Thyroid gland (tissue), 4 donors: ENCODE results near the gene RAD9A. TPM values are rescaled to one million over a fixed set of nuclear protein-coding genes. Genes with fewer than 3 reads are reported as not detected.

Source experiments
- DNase-seq, 2 donors: peaks; one replicate each; pipeline ENCODE4 v3.0.0-alpha.2; 2019
- H3K27ac ChIP-seq, 3 donors: fragments of 200-600 bp; sonication (generic); 1 replicate in 2 of 3; 2 replicates in 1 of 3; pipeline ENCODE4 v1.5.1; 2016 to 2019; ENCODE audit warnings: mild to moderate bottlenecking in 1 of 3, moderate library complexity in 1 of 3
- H3K27me3 ChIP-seq: fragments of 200-600 bp; sonication (generic); one replicate; pipeline ENCODE4 v1.5.1; 2019
- H3K36me3 ChIP-seq, 2 donors: fragments of 200-600 bp; sonication (generic); one replicate each; pipeline ENCODE4 v1.5.1; 2016 to 2019
- H3K4me1 ChIP-seq, 2 donors: fragments of 200-600 bp; sonication (generic); one replicate each; pipeline ENCODE4 v1.5.1; 2017 to 2019
- H3K4me3 ChIP-seq, 3 donors: fragments of 200-600 bp; sonication (generic); replicated peaks in 1 of 3; 1 replicate in 2 of 3; 2 replicates in 1 of 3; pipeline ENCODE4 v1.5.1; 2016; ENCODE audit warnings: mild to moderate bottlenecking in 1 of 3
- H3K9me3 ChIP-seq: fragments of 200-600 bp; sonication (generic); one replicate; pipeline ENCODE4 v1.5.1; 2017
- POLR2A ChIP-seq, 2 donors: fragments of 450-650 bp; IDR thresholded peaks; one replicate each; pipeline ENCODE4 v1.6.1; 2017; ENCODE audit warnings: antibody characterized with exemption in 2 of 2, mild to moderate bottlenecking in 2 of 2, moderate library complexity in 1 of 2
- WGBS, 2 donors: methylation state at CpG; one replicate each; pipeline ENCODE4 v1.1.5; 2017; 5-methylcytosine and 5-hydroxymethylcytosine counted together
- intact Hi-C: fragments of 100-400 bp; cut with DNase I; formaldehyde crosslinking; loops from one replicate; pipeline ENCODE4 v1.15.1; 2023
- total RNA-seq, 4 donors: library from RNA; depleted of rRNA; stranded (reverse); fragments of >200 nt; gene quantifications; one replicate each; pipeline ENCODE4 v1.2.3, GENCODE V29; 2016
- TF ChIP-seq, protein P1 (sequence below), 6 experiments: fragments of 200-600 bp in 3 of 6; fragments of 450-650 bp in 3 of 6; sonication (generic) in 3 of 6; IDR thresholded peaks; one replicate each; pipeline ENCODE4 v1.5.1; 2016 to 2019; ENCODE audit warnings: antibody characterized with exemption in 6 of 6, mild to moderate bottlenecking in 2 of 6, inconsistent platforms in 1 of 6, moderate library complexity in 1 of 6

The RAD9A gene
- total RNA-seq, 4 donors from 2014 or later: 22.7 to 38.0 (median 31.0) TPM

- TF ChIP-seq, protein P1, sequence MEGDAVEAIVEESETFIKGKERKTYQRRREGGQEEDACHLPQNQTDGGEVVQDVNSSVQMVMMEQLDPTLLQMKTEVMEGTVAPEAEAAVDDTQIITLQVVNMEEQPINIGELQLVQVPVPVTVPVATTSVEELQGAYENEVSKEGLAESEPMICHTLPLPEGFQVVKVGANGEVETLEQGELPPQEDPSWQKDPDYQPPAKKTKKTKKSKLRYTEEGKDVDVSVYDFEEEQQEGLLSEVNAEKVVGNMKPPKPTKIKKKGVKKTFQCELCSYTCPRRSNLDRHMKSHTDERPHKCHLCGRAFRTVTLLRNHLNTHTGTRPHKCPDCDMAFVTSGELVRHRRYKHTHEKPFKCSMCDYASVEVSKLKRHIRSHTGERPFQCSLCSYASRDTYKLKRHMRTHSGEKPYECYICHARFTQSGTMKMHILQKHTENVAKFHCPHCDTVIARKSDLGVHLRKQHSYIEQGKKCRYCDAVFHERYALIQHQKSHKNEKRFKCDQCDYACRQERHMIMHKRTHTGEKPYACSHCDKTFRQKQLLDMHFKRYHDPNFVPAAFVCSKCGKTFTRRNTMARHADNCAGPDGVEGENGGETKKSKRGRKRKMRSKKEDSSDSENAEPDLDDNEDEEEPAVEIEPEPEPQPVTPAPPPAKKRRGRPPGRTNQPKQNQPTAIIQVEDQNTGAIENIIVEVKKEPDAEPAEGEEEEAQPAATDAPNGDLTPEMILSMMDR (IDR thresholded peaks at IDR 0.05): no peak
- TF ChIP-seq POLR2A (IDR thresholded peaks at IDR 0.05): no peak
- H3K4me3 ChIP-seq: no peak overlapping the region
Observed at GRCh38 chr11:67366546-67366945, 25.2 kb upstream of the RAD9A start.

DNA sequence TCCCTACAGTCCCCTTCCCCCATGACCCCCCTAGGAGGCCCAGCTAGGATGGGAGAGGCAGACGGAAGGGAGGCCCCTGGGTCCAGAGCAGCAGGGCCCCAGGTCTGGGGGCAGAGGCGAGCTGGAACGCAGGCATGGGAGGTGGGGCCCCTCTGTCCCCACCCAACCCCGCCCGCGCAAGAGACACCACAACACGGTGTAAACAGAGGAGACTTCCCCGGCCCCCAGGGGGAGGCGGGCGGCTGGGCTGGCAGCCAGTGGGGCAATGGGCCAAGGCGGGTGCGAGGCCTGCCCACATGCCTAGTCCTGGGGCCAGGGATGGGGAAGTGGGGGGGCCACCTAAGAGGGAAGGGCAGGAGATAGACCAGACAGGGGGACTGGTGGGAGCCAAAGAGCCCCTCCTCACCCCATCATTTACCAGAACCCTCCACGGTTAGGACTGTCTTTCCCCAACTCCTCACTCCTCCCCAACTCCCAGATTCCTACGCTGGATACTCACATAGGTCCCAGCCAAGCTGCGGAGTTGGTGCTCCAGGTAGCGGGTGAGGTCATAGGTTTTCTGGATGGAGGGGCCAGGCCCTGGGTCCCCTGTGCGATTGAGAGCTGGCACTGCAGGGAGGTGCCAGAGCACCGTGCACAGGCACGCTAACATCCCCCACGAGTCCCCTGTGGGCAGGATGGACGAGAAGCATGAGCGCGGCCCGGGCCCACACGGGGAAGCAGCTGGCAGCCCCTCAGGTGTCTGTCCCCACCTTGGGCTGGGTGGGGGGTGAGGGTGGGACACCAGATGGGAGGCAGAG lies 24.6 kb upstream of the RAD9A start:
- H3K4me3 ChIP-seq: no peak overlapping the region
- no peaks in the 10 kb centered on the region for H3K9me3 ChIP-seq
- H3K36me3 ChIP-seq: no peaks in the 10 kb centered on the region
- H3K27ac ChIP-seq: peak overlapping the region; percentile 67 to 82 (median 81)
- 37 to 53% methylated on average over 16 to 22 of the region's 25 CpGs for WGBS, 2 donors
- intact Hi-C loops: no loop called here
- H3K4me1 ChIP-seq: peaks cover 53 to 74% of the 10 kb centered on the region in 2 donors
- DNase-seq: peak in 1 of 2 donors; percentile 44
- TF ChIP-seq POLR2A (IDR thresholded peaks at IDR 0.05): no peak
- TF ChIP-seq, protein P1 (IDR thresholded peaks at IDR 0.05): no peak
- no peaks in the 10 kb centered on the region for H3K27me3 ChIP-seq

More at GRCh38 chr11:67366546-67366945, 25.2 kb upstream of the RAD9A start:
- Histone ChIP-seq H3K9me3 (no peaks in the 10 kb centered on the region), H3K36me3 (no peaks in the 10 kb centered on the region), H3K27ac (peak overlapping the region; percentile 67 to 82 (median 81)), H3K4me1 (peaks cover 47 to 68% of the 10 kb centered on the region in 2 donors), H3K27me3 (no peaks in the 10 kb centered on the region)
- intact Hi-C loops: no loop called here
- peak in 1 of 2 donors; percentile 37 for DNase-seq
- 29 to 41% methylated on average over 8 of the region's 8 CpGs for WGBS, 2 donors

DNA sequence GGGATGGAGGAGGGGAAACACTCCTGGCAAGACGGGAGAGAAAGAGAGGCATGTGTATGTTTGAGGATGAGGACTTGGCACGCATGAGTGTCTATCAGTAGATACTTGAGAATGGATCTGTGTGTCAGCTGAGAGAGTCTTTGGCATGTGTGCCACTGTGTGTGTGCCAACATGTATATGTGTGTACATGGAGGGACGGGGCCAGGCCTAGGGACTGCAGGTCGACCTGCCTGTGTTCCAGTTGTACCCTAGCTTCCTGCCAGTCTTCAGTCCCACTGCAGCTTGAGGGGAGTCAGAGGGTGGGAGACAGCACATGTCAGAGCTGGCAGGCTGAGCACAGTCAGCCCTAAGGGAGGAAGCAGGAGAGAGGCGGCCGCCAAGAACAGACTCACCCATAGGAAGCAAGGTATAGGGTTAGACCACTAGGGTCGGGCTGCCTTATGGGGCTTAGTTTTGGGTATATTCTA lies 24.0 kb upstream of the RAD9A start:
- H3K4me1 ChIP-seq: peaks cover 55 to 76% of the 10 kb centered on the region in 2 donors
- TF ChIP-seq, protein P1 (IDR thresholded peaks at IDR 0.05): no peak
- no peak for TF ChIP-seq POLR2A (IDR thresholded peaks at IDR 0.05)
- WGBS, 2 donors: 46 to 51% methylated on average over 7 of the region's 7 CpGs

GRCh38 chr11:67368621-67369020 lies 23.2 kb upstream of the RAD9A start:
- 84 to 91% methylated on average over 3 of the region's 3 CpGs for WGBS, 2 donors
- peaks cover 58 to 76% of the 10 kb centered on the region in 2 donors for H3K4me1 ChIP-seq
- no peak overlapping the region for H3K27ac ChIP-seq
- no peaks in the 10 kb centered on the region for H3K9me3 ChIP-seq
- no peaks in the 10 kb centered on the region for H3K27me3 ChIP-seq
- no peak for TF ChIP-seq POLR2A (IDR thresholded peaks at IDR 0.05)
- TF ChIP-seq, protein P1 (IDR thresholded peaks at IDR 0.05): no peak
- H3K36me3 ChIP-seq: no peaks in the 10 kb centered on the region
- H3K4me3 ChIP-seq: no peak overlapping the region
- intact Hi-C loops: no loop called here
- DNase-seq: no peak

More for the DNA sequence above, 24.0 kb upstream of the RAD9A start:
- no peaks in the 10 kb centered on the region for H3K36me3 ChIP-seq
- H3K9me3 ChIP-seq: no peaks in the 10 kb centered on the region
- H3K27me3 ChIP-seq: no peaks in the 10 kb centered on the region
- H3K4me3 ChIP-seq: no peak overlapping the region
- H3K27ac ChIP-seq: peak overlapping the region; percentile 67 to 82 (median 81)
- no peak for DNase-seq
- intact Hi-C loops: no loop called here

GRCh38 chr11:67369275-67369674 lies 22.5 kb upstream of the RAD9A start:
- Histone ChIP-seq H3K27me3 (no peaks in the 10 kb centered on the region), H3K9me3 (no peaks in the 10 kb centered on the region), H3K4me3 (no peak overlapping the region), H3K27ac (peak overlapping the region; percentile 3 to 95 (median 69)), H3K4me1 (peaks cover 63 to 83% of the 10 kb centered on the region in 2 donors), H3K36me3 (no peaks in the 10 kb centered on the region)
- no peak for TF ChIP-seq POLR2A (IDR thresholded peaks at IDR 0.05)
- TF ChIP-seq, protein P1 (IDR thresholded peaks at IDR 0.05): no peak
- intact Hi-C loops: no loop called here
- WGBS, 2 donors: 87 to 93% methylated on average over 8 of the region's 8 CpGs
- DNase-seq: no peak
